Measurements from ENCODE around the gene MLH3.

The MLH3 gene

DNA sequence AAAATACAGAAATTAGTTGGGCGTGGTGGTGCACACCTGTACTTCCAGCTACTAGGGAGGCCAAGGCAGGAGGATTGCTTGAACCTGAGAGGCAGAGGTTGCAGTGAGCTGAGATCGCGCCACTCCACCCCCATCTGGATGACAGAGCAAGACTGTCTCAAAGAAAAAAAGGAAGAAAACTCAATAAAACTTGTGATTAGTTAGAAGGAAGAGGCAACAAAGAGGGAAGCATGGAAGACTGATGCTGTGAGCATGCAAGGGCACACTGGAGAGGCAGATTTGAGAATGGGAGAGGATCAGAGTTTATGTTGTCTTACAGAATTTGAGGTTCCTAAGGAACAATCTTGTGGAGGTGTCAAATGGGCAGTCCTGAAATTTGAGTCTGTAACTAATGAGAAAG is 15.4 kb upstream of the MLH3 start:
- DNase-seq (ENCODE audit: low spot score), result no peak

DNA sequence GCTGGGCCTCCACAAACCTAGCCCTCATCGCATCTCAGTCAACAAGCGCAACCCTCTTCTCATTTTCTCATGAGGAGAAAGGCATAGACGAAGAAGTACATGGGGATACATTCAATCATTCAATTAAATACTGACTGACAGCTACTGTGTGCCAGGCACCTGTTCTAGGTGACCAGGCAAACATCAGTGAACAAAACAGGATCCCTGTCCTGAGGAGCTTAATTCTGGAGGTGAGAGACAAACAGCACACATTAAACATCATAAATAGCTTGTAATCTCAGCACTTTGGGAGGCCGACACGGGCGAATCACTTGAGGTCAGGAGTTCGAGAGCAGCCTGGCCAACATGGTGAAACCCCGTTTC is 12.9 kb upstream of the MLH3 start:
- no peak for DNase-seq (ENCODE audit: low spot score)

DNA sequence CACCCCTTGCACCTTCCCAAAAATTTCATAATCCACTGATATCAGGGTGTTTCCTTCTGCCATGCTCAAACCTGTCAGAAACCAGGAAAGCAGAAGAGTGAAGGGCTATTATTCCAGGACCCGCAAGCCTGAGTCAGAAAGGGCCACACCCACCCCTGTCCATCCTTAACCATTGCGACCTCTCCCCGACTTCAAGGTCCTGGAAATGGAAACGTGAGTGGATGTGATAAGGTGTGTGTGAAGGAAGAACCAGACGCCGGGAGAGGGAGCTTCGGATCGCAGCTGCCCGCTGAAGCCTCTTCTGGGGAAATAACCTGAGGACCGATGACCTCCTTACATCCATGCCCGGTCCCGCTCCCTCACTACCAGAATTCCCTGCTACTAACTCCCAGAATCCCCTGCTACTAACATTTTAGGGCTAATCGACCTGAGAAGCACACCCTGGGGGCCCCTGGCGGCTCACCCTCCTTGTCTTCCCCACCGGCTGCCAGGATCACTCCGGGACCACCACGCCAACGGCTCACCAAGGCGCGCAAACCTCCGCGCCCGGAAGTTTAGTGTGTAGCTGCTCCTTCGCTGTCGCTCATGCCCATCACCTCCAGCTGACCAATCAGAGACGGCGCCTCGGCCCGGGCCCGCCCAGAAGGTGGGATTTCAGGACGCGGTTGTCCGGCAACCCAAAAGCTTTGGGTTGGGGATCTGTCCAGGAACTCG is 12.4 kb upstream of the MLH3 start, which contains the start of gene ACYP1:
Gene ACYP1, minus strand, starts transcription at position 534 of the 714 bp plus-strand sequence. Its CDS starts 471 bp downstream, at position 63.
- DNase-seq (ENCODE audit: low spot score), result peak; percentile 95

DNA sequence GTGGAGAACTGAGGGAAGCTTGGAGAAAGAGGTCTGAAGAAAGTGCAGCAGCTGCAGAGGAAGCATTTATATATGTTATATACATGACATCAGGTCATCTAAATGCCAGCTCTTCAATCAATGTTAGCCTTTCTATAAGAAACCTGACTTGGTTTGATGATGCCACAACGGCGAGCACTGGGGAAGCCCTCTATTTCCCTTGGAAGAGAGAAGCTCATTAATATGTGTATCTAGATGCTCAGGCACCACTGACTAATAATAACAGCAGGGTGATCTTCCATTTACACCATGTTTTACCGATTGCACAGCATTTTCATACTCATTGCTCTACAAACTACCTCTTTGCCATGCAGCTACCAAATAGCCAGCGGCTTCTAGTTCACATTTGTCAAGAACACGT is 11.7 kb upstream of the MLH3 start:
- no peak for DNase-seq (ENCODE audit: low spot score)

DNA sequence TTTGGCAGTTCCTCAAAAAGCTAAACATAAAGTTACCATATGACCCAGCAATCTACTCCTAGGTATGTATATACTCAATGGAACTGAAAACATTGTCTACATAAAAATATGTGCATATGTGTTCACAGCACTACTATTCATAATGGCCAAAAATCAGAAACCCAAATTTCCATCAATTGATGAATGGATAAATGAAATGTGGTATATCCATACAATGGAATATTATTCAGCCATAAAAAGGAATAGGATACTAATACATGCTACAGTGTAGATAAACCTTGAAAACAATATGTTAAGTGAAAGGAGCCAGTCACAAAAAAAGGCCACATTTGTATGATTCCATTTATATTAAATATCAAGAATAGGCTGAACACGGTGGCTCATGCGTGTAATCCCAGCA is 9.2 kb upstream of the MLH3 start:
- DNase-seq (ENCODE audit: low spot score), result no peak

DNA sequence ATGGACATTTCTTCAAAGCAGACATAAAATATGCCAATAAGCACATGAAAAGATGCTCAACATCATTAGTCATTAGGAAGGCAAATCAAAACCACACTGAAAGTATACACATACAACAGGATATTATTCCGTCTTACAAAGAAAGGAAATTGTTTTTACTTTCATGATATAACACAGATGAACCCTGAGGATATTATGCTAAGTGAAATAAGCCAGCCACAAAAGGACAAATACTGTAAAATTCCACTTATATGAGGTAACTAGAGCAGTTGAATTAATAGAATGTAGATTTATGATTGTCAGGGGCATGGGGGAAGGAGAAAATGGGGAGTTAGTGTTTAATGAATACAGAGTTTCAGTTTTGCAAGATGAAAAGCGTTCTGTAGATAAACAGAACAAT is 8.4 kb upstream of the MLH3 start:
- DNase-seq (ENCODE audit: low spot score), result no peak

DNA sequence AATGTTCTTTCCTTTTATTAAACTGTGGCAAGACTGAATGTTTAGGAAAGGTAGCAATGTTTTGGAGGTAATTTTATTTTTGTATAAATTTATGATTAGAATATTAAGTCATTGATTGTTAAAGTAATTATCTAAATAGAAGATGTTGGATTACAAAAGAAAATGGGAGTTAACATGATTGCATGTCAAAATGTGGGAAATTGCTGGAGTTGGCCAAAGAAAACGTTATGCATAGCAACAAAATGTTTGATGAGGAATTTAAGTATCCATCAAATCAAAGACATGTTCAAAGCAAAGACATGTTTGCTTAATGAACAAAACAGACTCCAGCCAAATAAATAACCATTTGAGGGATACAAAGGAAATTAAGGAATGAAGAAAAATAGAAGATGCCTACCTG is 3.2 kb upstream of the MLH3 start:
- DNase-seq (ENCODE audit: low spot score), result no peak

DNA sequence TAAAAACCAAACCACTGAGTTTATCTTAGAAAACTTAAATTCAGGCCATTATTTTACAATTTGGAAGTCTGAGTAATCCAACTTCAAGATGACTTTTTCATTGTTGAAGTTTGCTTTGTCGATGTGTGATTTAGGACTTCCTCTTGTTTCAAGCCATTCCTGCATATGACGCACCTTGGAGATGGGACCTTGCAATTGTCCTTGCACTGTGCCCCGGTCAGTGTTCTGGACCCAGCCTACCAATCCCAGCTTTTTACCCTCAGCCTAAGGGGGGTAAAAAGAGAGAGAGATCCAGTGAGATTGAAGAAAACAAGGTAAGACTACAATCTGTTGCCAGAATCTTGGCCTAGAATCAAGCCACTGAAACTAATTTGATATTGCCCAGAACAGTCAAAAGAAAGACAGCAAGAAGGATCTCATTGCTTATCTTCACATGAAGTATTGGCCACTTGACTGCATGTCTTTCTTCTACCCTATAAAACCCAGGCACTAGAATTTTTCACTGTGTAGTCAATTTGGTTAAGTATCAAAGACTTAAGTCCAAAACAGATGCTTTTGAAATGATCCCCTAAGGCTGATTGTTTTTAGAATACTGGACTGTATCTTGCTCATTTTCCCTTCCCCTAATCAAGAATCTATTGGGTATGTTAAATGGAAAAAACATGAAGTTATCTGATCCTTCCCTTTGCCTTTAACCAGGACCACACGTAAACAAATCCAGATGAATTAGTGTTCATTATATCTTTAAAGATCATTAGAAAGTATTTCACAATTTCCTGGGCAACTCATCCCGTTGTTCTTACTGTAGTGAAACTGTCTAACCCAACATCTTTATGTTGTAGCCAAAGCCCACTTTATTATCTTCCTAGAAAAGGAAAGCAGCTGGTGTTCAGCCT is 2.4 kb upstream of the MLH3 start:
- no peak for DNase-seq (ENCODE audit: low spot score)

DNA sequence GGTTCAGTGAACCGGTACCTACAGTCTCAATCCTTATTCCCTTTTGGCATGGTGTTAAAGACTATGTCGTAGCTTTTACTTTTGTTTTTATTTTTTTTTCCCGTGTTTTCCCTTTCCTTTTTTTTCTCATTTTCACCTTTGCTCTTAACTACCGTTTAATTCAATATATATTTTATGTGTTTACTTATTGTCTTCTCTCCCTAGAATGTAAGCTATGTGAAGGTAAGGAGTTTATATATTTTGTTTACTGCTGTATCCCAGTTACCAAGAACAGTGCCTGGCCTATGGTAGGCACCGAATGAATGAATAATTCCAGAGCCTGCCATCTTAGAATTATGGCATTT is 261 bp upstream of the MLH3 start:
- no peak for DNase-seq (ENCODE audit: low spot score)

DNA sequence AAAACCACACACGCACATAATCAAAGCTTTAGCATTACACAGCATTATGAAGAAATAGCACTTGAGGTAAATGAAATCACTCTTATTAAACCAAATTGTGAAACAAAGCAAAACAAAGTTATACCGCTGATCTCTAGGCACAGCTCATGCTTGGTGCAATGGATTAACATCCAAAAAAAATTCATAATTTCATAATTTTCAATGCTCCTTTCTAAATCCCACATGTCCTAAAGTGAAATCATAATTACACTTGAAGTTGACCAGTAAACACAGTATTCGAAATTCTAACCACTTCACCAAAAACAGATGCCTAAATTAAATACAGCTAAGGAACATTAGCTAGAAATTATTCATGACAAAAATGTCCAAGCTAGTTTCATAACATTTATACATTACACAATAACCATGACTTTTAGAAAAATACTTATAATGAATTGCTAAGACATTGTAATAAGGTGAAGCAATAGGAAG is 1.5 kb downstream of the MLH3 start:
- no peak for DNase-seq (ENCODE audit: low spot score)

DNA sequence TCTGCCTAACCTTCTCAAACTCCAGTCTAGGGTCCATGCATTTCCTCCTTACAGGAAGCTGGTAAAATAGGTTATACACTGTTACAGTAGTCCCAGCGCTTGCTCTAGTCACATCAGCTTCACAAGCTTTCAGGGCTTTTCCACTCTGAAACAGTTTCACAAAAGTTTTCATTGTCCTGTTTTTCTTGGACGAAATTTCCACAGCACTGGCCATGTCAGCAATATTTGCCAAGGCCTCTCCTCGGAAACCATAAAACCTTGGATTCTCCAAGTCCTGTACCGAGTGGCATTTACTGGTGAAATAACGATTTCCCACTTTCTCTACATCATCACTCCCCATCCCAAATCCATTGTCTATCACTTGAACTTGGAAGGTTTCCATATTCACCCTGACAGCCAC is 2.1 kb downstream of the MLH3 start:
- no peak for DNase-seq (ENCODE audit: low spot score)

DNA sequence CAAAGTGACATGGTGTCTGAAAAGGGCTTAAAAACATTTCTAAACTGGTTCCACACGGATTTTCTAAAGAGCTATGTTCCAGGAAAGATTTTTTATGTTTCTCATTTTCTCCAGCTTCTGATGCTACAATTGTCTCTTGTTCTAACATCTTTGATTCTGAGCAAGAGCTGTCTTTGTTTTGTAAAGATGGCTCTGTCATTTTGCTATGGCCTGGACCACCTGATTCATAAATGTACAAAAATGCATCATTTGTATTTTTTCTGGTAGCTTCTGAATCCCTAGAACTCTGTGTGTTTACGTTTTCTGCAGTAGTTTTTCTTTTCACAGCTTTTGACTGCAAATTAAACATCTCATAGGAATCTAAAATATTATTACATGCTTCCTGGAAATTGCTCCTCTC is 3.2 kb downstream of the MLH3 start:
- no peak for DNase-seq (ENCODE audit: low spot score)

DNA sequence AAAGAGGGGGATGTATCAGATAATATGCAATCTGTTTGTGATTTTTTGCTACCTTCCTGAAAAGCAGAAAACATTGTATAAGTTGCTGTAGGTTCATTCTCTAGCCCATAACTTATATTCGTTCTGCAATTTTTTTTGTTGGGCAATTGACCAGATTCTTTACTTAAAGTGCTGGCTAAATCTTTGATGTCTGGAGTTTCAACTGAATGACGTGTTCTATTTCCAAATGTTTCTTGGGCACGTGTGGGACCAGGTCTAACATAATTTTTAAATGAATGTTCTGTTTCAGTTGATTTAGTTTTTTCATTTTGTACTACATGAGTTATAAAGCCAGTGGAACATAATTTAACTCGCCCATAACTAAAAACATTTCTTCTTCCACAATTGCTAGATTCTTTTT is 3.8 kb downstream of the MLH3 start:
- no peak for DNase-seq (ENCODE audit: low spot score)

DNA sequence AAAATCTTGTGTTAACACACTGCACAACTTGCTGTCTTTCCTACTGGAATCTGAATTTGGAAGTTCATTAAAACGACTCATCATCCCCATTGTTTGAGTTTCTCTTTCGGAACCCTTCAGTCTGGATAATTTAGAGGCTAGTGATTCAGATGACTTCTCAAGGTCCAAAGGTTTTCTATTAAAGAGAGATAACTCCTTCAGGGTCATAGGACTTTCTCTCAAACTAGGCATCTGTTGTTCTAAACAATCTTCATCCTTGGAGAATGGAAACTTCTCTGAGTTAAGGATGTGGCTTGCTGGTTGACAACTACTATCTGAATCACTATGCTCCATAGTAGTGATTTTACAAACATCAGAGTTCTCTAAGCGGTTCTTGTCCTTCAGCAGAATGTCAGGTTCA is 4.4 kb downstream of the MLH3 start:
- peak; percentile 26 for DNase-seq (ENCODE audit: low spot score)

DNA sequence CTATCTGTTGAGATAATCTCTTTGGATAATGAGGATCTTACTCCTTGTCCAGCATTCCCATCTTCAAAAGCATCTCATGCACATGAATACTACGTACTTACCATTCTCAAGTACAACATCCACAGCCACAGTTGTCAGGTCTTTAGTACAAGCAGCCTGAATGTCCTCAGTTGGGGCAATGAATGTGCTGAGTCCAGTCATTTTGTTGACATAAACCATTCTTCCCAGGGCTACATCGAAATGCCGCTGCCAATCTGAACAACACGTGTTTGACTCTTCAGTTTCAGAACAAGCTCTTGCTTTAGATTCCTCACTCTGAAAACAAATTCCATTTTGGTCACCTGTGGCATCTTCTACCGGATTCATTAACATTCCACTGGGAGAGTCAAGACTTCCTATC is 5.0 kb downstream of the MLH3 start:
- no peak for DNase-seq (ENCODE audit: low spot score)

DNA sequence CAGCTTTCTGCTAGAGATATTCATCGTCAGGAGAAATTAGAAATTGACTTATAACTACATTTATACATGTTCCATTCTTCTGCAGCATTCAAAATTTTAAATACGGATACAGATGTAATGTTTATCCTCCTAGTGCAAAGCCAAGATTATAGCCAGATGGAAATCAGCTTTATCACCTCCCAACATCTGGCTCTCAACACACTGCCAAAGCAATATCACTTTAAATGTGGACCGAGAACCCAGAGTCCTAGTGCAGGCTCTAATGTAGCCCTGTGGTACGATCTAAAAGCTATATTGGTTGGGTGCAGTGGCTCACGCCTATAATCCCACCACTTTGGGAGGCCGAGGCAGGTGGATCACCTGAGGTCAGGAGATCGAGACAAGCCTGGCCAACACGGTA is 6.5 kb downstream of the MLH3 start:
- no peak for DNase-seq (ENCODE audit: low spot score)

DNA sequence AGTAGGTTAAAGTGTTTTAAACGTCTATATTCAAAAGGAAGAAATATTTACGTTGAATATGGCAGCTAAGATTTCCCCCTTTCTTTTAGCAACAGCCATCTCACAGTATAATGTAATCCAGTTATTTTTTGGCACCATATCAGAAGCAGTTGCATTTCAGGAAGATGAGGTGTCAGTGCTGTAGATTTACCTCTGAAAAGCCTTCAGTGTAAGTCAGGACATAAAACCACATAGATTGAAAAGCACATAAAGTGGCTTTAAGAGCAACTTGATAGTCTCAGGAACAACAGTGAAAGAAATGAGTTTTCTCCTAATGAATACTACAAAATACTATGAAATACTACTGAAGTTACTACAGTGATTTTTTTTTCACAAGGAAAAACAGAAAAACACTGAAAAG is 6.9 kb downstream of the MLH3 start:
- peak; percentile 33 for DNase-seq (ENCODE audit: low spot score)

DNA sequence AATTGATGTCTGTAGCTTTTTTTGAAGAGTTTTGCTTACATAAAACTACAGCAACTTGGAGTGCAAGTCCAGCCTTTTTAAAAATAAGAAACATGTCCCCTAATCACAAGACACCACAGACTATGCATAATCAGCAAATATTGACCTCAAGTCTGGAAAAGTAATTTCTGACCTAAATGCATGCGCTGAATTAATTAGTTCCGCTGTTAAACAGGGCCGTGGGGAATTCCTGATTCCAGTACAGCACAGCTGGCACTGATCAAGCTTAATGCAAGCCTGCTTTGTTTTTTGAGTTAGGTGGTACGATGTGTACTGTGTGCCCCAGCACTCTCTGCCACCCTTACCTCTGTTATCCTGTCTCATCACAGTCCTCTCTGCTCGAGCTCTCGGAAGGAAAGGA is 9.2 kb downstream of the MLH3 start:
- no peak for DNase-seq (ENCODE audit: low spot score)

DNA sequence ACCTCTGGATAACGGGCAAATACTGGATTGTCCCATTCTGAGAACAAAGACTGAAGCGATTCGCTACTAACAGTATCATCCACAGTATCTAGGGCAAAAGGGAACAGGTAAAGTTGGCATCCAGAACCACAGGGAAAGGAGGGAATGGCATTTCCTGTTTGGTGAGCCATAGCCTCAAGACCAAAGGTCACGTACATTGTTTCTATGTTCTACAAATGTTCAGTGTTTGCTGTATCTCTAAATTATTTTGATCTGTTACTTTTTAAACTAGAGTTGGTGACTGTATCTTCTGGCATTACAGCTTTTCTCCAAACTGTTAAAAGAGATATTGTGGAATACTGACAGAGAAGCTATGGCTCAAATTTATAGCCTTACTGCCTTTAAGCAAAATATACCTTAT is 9.7 kb downstream of the MLH3 start:
- no peak for DNase-seq (ENCODE audit: low spot score)

DNA sequence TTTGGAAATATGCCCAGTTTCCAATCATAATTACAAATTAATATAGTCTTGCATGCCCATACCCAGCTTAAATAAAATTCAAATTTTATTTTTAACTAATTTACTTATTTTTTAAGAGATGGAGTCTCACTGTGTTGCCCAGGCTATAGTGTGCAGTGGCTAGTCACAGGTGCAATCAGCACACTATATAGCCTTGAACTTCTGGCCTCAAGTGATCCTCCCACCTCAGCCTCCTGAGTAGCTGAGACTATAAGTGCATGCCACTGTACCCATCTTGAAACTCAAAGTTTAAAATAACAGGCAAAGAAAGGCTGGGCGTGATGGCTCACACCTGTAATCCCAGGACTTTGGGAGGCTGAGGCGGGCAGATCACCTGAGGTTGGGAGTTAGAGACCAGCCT is 10.3 kb downstream of the MLH3 start:
- DNase-seq (ENCODE audit: low spot score), result no peak

DNA sequence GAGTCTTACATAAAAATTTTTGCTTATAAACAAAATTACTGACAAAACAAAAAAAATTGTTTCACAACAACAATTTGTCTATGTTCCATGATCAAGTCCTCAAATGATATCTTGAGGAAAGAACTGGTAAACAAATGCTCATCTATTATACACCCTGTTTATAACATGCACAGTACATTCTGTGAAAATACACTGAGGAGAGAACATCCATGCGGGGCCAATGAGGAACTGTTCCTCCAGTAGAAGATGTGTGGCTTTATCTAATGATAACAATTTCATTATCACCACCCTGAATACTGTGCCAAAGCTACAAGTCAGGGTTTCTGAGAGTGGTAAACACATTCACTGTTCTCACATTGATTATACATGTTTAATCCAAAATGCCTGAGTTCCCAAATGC is 10.8 kb downstream of the MLH3 start:
- no peak for DNase-seq (ENCODE audit: low spot score)

DNA sequence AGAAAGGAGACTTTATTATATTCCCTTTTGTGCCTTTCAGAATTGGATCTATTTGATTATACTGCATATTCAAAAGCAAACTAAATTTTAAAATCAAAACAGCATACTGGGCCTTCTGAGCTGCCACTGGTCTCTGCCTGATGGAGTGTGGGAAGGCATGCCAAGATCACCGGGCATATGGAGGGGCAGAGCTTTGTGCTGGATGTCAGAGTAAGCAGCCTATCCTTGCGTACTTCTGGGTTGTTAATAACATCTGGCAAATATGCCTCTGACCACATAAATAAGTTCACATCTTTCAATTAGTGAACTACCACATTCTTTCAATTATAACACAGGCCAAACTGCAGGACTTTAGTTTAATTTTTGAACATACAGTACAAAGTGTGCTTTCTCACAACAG is 18.3 kb downstream of the MLH3 start:
- no peak for DNase-seq (ENCODE audit: low spot score)

DNA sequence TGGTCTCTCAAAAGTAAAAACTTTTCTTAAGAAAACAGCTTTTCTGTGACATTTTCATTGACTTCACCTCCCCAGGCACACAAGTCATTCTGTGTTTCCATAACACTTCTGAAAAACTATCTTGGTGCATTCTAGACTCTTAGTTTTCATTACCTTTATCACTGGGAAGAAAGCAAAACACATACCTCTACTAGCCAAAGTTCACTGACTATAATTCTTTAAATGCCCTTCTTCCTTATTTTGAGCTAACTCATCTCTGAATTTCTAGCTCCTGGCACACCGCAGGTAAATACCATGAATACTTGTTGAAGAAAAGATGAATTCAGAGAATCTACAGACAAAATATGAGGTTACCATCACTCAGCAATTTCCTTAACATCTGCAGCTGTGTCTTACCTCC is 21.1 kb downstream of the MLH3 start:
- DNase-seq (ENCODE audit: low spot score), result no peak

DNA sequence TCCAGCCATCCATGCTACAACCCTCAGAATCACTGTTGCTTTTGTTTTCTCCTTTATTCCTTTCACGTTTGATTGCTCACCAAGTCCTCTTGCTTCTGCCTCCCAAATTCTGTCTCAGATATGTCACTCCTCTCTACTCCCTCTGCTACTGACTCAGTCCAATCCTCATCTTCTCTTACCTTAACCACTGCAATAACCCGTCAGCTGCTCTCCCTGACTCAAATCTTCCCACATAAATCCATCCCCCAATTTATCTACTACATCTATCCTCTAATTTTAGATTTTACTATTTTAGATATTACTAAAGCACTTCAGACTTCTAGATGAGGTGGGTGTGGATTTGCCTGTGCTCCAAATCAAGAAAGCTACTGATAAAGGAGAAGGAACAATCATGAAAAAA is 25.4 kb downstream of the MLH3 start:
- DNase-seq (ENCODE audit: low spot score), result no peak

All from AG08396 (cell line).